GM15510 (cell line): ENCODE measurements around the gene SLC22A4.

Experiments
- POLR2A ChIP-seq: IDR thresholded peaks from 3 replicates; pipeline ENCODE4 v1.6.1; 2011; ENCODE audit warnings: borderline replicate concordance; ENCODE audit not compliant: insufficient read length; ENCODE audit errors: extremely low read depth

SLC22A4 gene

DNA sequence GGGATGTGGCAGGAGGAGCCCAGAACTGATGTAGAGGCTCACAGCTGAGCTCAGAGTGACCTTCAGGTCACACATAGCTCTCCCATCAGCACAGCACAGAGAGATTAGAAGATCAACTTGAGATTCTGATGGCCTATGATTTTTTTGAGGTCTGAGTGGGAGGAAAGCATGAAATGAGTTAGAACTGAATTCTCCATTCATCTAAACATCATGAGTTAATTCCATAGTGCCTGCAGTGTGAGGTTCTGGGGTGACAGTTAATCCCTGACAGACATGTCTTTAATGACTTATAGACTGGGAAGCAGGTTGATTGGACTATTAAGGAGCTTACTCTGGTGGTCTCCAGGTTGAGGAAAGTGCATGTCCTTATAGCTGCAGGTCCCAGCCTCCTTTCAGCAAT is 97.7 kb downstream of the SLC22A4 start:
- no peak for TF ChIP-seq POLR2A

DNA sequence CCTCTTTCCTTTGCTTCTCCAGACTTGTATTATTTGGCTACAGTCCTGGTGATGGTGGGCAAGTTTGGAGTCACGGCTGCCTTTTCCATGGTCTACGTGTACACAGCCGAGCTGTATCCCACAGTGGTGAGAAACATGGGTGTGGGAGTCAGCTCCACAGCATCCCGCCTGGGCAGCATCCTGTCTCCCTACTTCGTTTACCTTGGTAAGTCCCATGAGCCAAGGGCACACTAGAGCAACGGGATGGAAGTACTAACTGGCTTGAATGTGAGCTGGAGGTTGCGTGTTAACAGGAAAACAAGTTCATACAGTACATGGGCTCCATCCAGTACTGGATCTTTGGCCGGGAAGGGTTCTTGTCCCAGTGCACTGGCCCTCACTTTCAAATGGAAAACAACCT is 98.2 kb downstream of the SLC22A4 start:
- no peak for TF ChIP-seq POLR2A

DNA sequence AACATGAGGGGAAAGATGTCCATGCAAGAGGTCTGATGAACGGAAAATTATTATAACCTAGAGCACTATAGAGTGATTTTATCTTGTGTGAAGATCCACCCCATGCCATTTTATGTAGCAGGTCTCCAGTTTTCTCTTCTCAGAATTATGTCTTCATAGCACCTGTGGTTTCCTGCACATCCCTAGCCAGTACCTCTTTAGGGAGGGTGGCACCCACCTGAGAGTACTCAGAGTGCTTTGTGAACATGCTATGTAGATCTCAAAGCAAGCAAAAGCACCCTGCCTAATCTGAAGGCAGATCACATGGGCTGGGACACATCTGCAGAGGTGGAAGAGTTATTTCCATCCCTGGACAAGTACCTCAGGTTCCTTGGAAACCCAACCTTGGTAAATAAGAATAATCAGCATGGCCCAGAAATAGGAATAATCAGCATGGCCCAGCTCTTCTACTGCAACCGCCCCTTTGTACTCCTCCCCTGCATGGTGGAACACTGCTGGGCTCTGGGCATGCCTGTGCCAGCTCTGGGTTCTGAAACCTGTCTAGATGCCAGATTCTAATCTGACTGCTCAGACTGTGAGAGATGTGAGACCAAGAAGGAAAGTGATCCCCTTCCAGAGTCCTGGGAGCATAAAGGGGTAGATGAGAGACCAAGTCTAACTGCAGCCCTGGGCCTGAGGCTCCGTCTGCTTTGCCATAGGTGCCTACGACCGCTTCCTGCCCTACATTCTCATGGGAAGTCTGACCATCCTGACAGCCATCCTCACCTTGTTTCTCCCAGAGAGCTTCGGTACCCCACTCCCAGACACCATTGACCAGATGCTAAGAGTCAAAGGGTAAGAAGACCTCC is 99.0 kb downstream of the SLC22A4 start:
- TF ChIP-seq POLR2A = no peak
